ENCODE data around the gene FEZ2. TPM values are rescaled to one million over a fixed set of nuclear protein-coding genes. Genes with fewer than 3 reads are reported as not detected.

The FEZ2 gene
- total RNA-seq, 2 donors from 2014 or later = 11.4 to 15.5 TPM

GRCh38 chr2:36565712-36566111, 32.3 kb downstream of the FEZ2 start:
- Mint-ChIP-seq H3K27ac (peak overlapping the region; percentile 51), H3K36me3 (ENCODE audit: low read depth) (peaks cover 11% of the 10 kb centered on the region), H3K4me3 (no peak overlapping the region), H3K27me3 (no peaks in the 10 kb centered on the region), H3K4me1 (peaks cover 20% of the 10 kb centered on the region)
- no peaks in the 10 kb centered on the region for H3K9me3 ChIP-seq (ENCODE audit: control insufficient read depth, low read length, poor library complexity, severe bottlenecking)
- DNase-seq (no peak), ATAC-seq (no peak)

- no peaks in the 10 kb centered on the region for H3K9me3 ChIP-seq (ENCODE audit: control insufficient read depth, low read length, poor library complexity, severe bottlenecking)
- Mint-ChIP-seq H3K27me3 (no peaks in the 10 kb centered on the region), H3K4me1 (peaks cover 18% of the 10 kb centered on the region), H3K36me3 (ENCODE audit: low read depth) (peaks cover 15% of the 10 kb centered on the region), H3K4me3 (no peak overlapping the region), H3K27ac (no peak overlapping the region)
- no peak for DNase-seq
- no peak for ATAC-seq
These were observed 33.5 kb downstream of the FEZ2 start for GRCh38 chr2:36564377-36564930.

DNA sequence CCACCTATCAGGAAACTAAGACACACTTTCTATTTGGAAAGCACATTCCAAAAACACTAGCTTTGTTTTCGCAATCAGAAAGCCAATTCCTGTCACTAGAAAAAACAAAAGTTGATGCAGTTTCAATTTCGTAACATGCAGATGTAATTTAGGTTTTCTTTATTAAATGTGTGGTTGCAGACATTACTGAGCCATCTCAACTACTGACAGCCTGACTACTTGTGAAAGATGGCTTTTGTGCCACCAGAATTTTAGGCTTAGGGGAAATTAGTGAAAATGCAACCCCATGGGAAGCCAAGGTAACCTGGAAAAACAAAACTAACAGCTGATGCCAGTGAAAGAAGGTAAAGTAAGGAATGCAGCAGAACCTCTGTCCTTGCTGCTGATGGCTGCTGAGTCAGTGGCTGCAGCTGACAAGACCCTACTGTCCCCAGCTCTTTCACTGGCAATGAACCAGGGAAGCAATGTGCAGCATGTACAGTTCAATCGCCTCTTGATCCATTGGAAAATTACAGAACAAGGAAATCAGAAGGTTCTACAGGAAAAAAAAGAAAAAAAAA, 34.9 kb downstream of the FEZ2 start:
- DNase-seq (no peak), ATAC-seq (no peak)
- Mint-ChIP-seq H3K27me3 (no peaks in the 10 kb centered on the region), H3K36me3 (ENCODE audit: low read depth) (peaks cover 15% of the 10 kb centered on the region), H3K27ac (peak overlapping the region; percentile 47), H3K4me3 (no peak overlapping the region), H3K4me1 (peaks cover 20% of the 10 kb centered on the region)
- no peaks in the 10 kb centered on the region for H3K9me3 ChIP-seq (ENCODE audit: control insufficient read depth, low read length, poor library complexity, severe bottlenecking)

DNA sequence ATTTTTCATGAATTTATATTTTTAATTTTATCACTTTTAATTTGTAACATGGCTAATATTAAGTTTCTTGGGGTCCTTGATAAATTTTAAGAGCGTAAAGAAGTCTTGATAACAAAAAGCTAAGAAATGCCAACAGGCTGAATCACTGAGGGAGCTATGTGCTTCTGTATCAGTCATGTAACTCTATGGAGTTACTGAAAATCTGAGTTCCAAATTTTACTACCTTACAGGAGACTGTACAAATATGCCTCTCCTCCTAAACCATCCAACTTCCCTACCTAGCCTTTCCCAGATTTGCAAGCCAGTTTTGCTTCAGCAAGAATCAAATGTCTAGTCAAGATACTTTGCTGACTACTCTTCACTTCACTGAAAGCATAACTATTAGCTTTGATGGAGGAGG, 35.7 kb downstream of the FEZ2 start:
- no peaks in the 10 kb centered on the region for H3K27me3 Mint-ChIP-seq
- H3K27ac Mint-ChIP-seq = no peak overlapping the region
- ATAC-seq = no peak
- no peak overlapping the region for H3K4me3 Mint-ChIP-seq
- H3K4me1 Mint-ChIP-seq = peaks cover 20% of the 10 kb centered on the region
- peaks cover 15% of the 10 kb centered on the region for H3K36me3 Mint-ChIP-seq (ENCODE audit: low read depth)
- DNase-seq = no peak
- H3K9me3 ChIP-seq (ENCODE audit: control insufficient read depth, low read length, poor library complexity, severe bottlenecking) = no peaks in the 10 kb centered on the region

- Mint-ChIP-seq H3K4me1 (peaks cover 16% of the 10 kb centered on the region), H3K27ac (no peak overlapping the region), H3K36me3 (ENCODE audit: low read depth) (peaks cover 10% of the 10 kb centered on the region), H3K27me3 (no peaks in the 10 kb centered on the region), H3K4me3 (no peak overlapping the region)
- no peak for DNase-seq
- H3K9me3 ChIP-seq (ENCODE audit: control insufficient read depth, low read length, poor library complexity, severe bottlenecking) = no peaks in the 10 kb centered on the region
- ATAC-seq = no peak
These were observed 36.6 kb downstream of the FEZ2 start for GRCh38 chr2:36561237-36561944.

DNA sequence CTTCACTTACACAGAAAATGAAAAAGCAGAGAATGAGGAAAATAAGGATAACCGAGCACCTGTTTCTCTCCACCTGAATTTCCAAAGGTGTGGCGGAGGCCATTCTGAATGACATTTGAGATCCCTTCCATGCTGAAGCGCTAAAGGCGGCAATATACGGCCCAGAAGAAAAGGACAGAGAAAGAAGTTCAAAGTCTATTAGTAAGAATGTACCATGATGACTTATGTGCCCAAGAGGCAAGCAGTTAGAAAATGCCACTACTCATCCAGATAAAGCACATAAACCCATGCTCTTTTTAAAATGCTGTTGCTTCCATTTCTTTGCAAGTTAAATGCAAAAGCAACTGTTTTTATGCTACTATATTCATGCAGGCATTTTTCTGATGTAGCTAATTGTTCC, 37.2 kb downstream of the FEZ2 start:
- no peak for ATAC-seq
- H3K36me3 Mint-ChIP-seq (ENCODE audit: low read depth) = peaks cover 10% of the 10 kb centered on the region
- peaks cover 19% of the 10 kb centered on the region for H3K4me1 Mint-ChIP-seq
- no peak overlapping the region for H3K27ac Mint-ChIP-seq
- no peaks in the 10 kb centered on the region for H3K27me3 Mint-ChIP-seq
- no peak for DNase-seq
- no peaks in the 10 kb centered on the region for H3K9me3 ChIP-seq (ENCODE audit: control insufficient read depth, low read length, poor library complexity, severe bottlenecking)
- no peak overlapping the region for H3K4me3 Mint-ChIP-seq

DNA sequence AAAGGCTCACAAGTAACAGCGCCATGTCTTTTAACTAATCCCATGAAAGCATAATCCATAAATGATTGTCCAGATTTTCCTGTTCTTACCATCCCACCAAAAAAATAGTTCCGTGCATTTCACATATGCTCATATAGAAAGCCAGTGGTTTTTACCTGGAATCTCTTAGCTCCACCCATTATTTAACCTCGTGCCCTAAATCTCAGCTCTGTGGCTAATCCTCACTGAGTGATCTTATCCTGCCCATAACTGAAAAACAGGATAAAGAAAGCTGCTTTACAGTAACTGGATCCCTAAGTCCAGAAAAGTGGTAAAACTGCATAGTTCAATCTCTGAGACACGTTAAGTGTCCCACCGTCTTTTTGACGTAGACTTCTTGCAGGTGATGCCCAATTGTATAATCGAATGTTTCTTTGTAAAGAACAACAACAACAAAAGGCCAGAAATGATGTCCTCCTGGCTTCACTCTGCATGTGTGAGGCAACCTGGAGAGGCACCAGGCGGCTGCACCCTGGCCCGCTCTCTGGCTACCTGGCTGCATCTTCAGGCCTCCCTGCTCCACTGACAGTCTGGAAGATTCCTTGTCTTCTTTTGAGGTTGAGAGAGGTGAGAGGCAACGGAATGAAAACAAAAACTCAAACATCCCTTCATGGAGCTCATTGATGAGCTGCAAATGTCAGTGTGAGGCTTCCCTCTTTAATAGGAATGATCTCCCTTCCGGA, 38.6 kb downstream of the FEZ2 start:
- ATAC-seq (no peak), DNase-seq (no peak)
- Mint-ChIP-seq H3K36me3 (ENCODE audit: low read depth) (peaks cover 14% of the 10 kb centered on the region), H3K27ac (no peak overlapping the region), H3K4me3 (no peak overlapping the region), H3K4me1 (peaks cover 14% of the 10 kb centered on the region), H3K27me3 (no peaks in the 10 kb centered on the region)
- no peaks in the 10 kb centered on the region for H3K9me3 ChIP-seq (ENCODE audit: control insufficient read depth, low read length, poor library complexity, severe bottlenecking)

DNA sequence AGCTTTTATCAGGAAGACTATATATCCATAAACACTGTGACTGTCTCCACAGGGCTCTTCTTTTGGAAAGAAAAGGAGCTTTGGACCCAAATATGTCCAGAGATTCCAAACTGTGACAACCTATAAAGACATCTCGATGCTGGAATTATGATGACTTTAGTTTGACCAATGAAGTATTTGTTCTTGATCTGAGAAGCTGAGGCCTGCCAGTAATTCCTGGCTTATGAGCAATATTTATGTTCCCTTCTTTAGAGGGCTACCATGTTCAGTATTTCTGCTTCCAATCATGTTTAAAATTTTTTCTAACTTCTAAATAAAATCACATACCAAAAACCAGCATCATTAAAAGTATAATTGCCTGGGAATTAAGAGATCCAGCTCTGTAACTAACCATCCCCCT, 41.1 kb downstream of the FEZ2 start:
- H3K9me3 ChIP-seq (ENCODE audit: control insufficient read depth, low read length, poor library complexity, severe bottlenecking) = no peaks in the 10 kb centered on the region
- DNase-seq (no peak), ATAC-seq (no peak)
- H3K27ac Mint-ChIP-seq = no peak overlapping the region
- H3K4me1 Mint-ChIP-seq = peaks cover 9% of the 10 kb centered on the region
- H3K36me3 Mint-ChIP-seq (ENCODE audit: low read depth) = peaks cover 11% of the 10 kb centered on the region
- no peak overlapping the region for H3K4me3 Mint-ChIP-seq
- no peaks in the 10 kb centered on the region for H3K27me3 Mint-ChIP-seq

GRCh38 chr2:36555789-36556188, 42.2 kb downstream of the FEZ2 start:
- peaks cover 7% of the 10 kb centered on the region for H3K4me1 Mint-ChIP-seq
- H3K4me3 Mint-ChIP-seq = no peak overlapping the region
- DNase-seq = no peak
- peaks cover 11% of the 10 kb centered on the region for H3K36me3 Mint-ChIP-seq (ENCODE audit: low read depth)
- no peak for ATAC-seq
- no peaks in the 10 kb centered on the region for H3K9me3 ChIP-seq (ENCODE audit: control insufficient read depth, low read length, poor library complexity, severe bottlenecking)
- H3K27me3 Mint-ChIP-seq = no peaks in the 10 kb centered on the region
- no peak overlapping the region for H3K27ac Mint-ChIP-seq

DNA sequence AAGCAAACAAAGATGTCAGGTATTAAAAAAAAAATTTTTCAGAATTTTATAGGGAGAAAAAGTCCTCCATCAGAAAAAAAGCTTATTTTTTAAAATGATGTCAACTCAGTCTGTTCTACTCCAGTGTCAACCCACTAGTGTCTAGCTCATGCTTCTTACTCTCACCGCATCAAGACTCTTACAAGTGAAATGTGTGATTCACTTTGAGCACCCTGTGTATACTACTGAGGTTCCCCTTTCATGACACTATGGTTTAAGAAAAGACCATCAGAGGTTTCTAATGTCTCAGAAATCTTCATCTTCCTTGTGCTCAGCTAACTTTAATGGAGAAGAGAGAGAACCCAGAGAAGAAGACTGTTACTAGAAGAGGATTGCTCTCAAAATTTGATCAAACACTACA, 43.4 kb downstream of the FEZ2 start:
- no peaks in the 10 kb centered on the region for H3K9me3 ChIP-seq (ENCODE audit: control insufficient read depth, low read length, poor library complexity, severe bottlenecking)
- H3K36me3 Mint-ChIP-seq (ENCODE audit: low read depth) = peaks cover 8% of the 10 kb centered on the region
- no peaks in the 10 kb centered on the region for H3K27me3 Mint-ChIP-seq
- peaks cover 7% of the 10 kb centered on the region for H3K4me1 Mint-ChIP-seq
- ATAC-seq (no peak), DNase-seq (no peak)
- H3K4me3 Mint-ChIP-seq = no peak overlapping the region
- no peak overlapping the region for H3K27ac Mint-ChIP-seq

DNA sequence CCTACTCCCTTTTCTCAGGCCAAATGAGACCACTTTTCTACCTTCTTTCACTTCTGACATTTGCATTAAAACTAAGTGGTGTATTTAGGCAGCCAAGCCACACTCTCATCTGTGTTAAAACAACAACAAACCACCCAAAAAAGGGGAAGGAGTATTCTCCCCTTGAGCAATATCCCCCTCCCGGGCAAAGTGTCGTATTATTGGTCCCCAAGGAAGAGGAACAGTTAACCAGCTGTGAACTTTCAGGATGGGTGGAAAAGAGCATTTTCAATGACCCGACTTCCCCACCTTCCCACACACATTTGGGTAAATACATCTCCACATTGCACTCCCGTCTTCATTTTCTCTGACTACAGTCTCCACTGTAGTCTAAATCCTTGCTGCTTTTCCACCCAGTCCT, 44.3 kb downstream of the FEZ2 start:
- no peak for DNase-seq
- no peak overlapping the region for H3K27ac Mint-ChIP-seq
- H3K4me3 Mint-ChIP-seq = no peak overlapping the region
- no peak for ATAC-seq
- no peaks in the 10 kb centered on the region for H3K27me3 Mint-ChIP-seq
- peaks cover 7% of the 10 kb centered on the region for H3K4me1 Mint-ChIP-seq
- no peaks in the 10 kb centered on the region for H3K9me3 ChIP-seq (ENCODE audit: control insufficient read depth, low read length, poor library complexity, severe bottlenecking)
- peaks cover 10% of the 10 kb centered on the region for H3K36me3 Mint-ChIP-seq (ENCODE audit: low read depth)

DNA sequence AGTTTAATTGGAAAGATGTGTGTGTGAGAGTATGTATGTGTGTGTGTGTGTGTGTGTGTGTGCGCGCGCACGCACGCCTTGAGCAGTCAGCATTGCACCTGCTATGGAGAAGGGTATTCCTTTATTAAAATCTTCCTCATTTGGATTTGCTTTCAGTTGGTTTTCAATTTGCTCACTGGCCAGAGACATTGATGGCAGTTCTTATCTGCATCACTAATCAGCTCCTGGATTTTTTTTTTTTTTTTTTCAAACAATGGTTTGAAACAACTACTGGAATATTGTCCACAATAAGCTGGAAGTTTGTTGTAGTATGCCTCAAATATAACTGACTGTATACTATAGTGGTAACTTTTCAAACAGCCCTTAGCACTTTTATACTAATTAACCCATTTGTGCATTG, 48.0 kb downstream of the FEZ2 start:
- H3K4me1 Mint-ChIP-seq = peaks cover 7% of the 10 kb centered on the region
- DNase-seq (no peak), ATAC-seq (no peak)
- no peaks in the 10 kb centered on the region for H3K9me3 ChIP-seq (ENCODE audit: control insufficient read depth, low read length, poor library complexity, severe bottlenecking)
- no peak overlapping the region for H3K27ac Mint-ChIP-seq
- no peak overlapping the region for H3K4me3 Mint-ChIP-seq
- H3K27me3 Mint-ChIP-seq = no peaks in the 10 kb centered on the region
- H3K36me3 Mint-ChIP-seq (ENCODE audit: low read depth) = peaks cover 15% of the 10 kb centered on the region

- Mint-ChIP-seq H3K27me3 (no peaks in the 10 kb centered on the region), H3K4me3 (no peak overlapping the region), H3K36me3 (ENCODE audit: low read depth) (peaks cover 15% of the 10 kb centered on the region), H3K27ac (no peak overlapping the region), H3K4me1 (peaks cover 7% of the 10 kb centered on the region)
- no peaks in the 10 kb centered on the region for H3K9me3 ChIP-seq (ENCODE audit: control insufficient read depth, low read length, poor library complexity, severe bottlenecking)
- DNase-seq = no peak
- ATAC-seq = no peak
These were observed 48.8 kb downstream of the FEZ2 start for GRCh38 chr2:36549165-36549574.
